ENCODE measurements around the gene BTK. TPM values are rescaled to one million over a fixed set of nuclear protein-coding genes. Genes with fewer than 3 reads are reported as not detected.
A peak's percentile ranks its signal among the peaks of the same experiment; 100 is the strongest.

BTK gene
- total and polyA plus RNA-seq, 9 of the 15 experiments (the other 6 are each of a cell fraction or from before 2014, with no cell fraction given) = 14.9 to 93.4 (median 65.2) TPM

DNA sequence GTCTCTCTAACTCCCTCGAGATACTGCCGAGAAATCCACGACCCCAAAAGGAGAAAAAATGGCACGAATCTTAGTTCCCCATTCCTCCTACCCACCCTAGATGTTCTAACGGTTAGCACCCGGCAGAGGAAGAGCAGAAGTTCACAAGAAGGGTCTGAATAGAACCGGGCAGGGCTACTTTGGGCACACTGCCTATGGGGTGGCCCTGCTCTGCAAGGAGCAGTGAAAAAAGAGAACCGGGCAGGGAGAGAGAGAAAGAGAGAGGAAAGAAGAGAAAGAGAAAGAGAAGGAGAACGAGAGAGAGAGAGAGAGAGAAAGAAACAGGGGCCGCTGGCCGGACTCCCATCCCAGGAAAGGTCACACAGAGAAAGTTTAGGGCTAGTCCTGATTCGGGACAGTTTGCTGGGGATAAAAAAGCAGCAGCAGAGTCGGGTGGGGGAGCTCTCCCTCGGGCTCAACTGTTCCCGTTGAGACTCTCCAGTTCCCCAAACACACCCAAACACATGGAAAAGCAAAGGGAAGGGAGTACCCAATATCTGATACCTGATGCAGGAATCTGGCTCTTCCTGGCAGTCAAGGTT, 21.3 kb upstream of the BTK start (continued):
- TF ChIP-seq, protein P1, sequence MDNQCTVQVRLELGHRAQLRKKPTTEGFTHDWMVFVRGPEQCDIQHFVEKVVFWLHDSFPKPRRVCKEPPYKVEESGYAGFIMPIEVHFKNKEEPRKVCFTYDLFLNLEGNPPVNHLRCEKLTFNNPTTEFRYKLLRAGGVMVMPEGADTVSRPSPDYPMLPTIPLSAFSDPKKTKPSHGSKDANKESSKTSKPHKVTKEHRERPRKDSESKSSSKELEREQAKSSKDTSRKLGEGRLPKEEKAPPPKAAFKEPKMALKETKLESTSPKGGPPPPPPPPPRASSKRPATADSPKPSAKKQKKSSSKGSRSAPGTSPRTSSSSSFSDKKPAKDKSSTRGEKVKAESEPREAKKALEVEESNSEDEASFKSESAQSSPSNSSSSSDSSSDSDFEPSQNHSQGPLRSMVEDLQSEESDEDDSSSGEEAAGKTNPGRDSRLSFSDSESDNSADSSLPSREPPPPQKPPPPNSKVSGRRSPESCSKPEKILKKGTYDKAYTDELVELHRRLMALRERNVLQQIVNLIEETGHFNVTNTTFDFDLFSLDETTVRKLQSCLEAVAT (IDR thresholded peaks at IDR 0.05) = 0 out of 4 replicates have a peak, but pooled peaks have one; percentile 36 to 52
- TF ChIP-seq NR2C1 (IDR thresholded peaks at IDR 0.05) = no peak
- no peak for TF ChIP-seq NR2C1 (tag; IDR thresholded peaks at IDR 0.05)
- no peak for TF ChIP-seq SMAD1 (IDR thresholded peaks at IDR 0.05; ENCODE audit: low read depth, low read length, partially characterized antibody)
- 0 out of 2 replicates have a peak, but pooled peaks have one; percentile 39 for TF ChIP-seq SMARCA4 (IDR thresholded peaks at IDR 0.05)
- no peak for TF ChIP-seq ATF7 (IDR thresholded peaks at IDR 0.05)
- TF ChIP-seq SRSF1 (IDR thresholded peaks at IDR 0.05; ENCODE audit: low read depth, low read length) = no peak
- TF ChIP-seq SUPT5H (IDR thresholded peaks at IDR 0.05) = peak; percentile 2; the same call in 1 of the 2 replicates
- TF ChIP-seq SP1 (CRISPR knock-in tag; IDR thresholded peaks at IDR 0.05) = no peak
- peak; percentile 41; the same call in 1 of the 2 replicates for TF ChIP-seq HLTF (IDR thresholded peaks at IDR 0.05)
- TF ChIP-seq NFIC (IDR thresholded peaks at IDR 0.05) = 0 out of 2 replicates have a peak, but pooled peaks have one; percentile 4
- TF ChIP-seq RBBP5 (IDR thresholded peaks at IDR 0.05; ENCODE audit: borderline replicate concordance, insufficient read depth, low read length, poor library complexity, severe bottlenecking) = peak; percentile 16
- TF ChIP-seq MCM3 (IDR thresholded peaks at IDR 0.05) = no peak
- TF ChIP-seq, protein P2, sequence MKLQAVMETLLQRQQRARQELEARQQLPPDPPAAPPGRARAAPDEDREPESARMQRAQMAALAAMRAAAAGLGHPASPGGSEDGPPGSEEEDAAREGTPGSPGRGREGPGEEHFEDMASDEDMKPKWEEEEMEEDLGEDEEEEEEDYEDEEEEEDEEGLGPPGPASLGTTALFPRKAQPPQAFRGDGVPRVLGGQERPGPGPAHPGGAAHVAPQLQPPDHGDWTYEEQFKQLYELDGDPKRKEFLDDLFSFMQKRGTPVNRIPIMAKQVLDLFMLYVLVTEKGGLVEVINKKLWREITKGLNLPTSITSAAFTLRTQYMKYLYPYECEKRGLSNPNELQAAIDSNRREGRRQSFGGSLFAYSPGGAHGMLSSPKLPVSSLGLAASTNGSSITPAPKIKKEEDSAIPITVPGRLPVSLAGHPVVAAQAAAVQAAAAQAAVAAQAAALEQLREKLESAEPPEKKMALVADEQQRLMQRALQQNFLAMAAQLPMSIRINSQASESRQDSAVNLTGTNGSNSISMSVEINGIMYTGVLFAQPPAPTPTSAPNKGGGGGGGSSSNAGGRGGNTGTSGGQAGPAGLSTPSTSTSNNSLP (IDR thresholded peaks at IDR 0.05; ENCODE audit: borderline replicate concordance, low read depth, low read length) = no peak
- TF ChIP-seq, protein P3, sequence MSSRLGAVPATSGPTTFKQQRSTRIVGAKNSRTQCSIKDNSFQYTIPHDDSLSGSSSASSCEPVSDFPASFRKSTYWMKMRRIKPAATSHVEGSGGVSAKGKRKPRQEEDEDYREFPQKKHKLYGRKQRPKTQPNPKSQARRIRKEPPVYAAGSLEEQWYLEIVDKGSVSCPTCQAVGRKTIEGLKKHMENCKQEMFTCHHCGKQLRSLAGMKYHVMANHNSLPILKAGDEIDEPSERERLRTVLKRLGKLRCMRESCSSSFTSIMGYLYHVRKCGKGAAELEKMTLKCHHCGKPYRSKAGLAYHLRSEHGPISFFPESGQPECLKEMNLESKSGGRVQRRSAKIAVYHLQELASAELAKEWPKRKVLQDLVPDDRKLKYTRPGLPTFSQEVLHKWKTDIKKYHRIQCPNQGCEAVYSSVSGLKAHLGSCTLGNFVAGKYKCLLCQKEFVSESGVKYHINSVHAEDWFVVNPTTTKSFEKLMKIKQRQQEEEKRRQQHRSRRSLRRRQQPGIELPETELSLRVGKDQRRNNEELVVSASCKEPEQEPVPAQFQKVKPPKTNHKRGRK (tag; IDR thresholded peaks at IDR 0.05) = peak; percentile 81
- no peak for TF ChIP-seq ZNF507 (tag; conservative IDR thresholded peaks at IDR 0.05)
